OCI-LY7 (cell line): Measurements from ENCODE around the gene HIF1A. TPM values are rescaled to one million over a fixed set of nuclear protein-coding genes. Genes with fewer than 3 reads are reported as not detected.

Experiments used
- BruUV-seq: library from RNA; stranded (reverse); fragments of 400-500 nt; replicated peaks from 2 replicates; lab custom pipeline; 2021; lab: Mats Ljungman, UMichigan
- CTCF ChIA-PET: fragments of 300-600 bp; sonication (Branson Sonifier 250); formaldehyde crosslinking; loops from one replicate; lab custom pipeline; 2022; ENCODE audit warnings: antibody characterized with exemption; ENCODE audit not compliant: unreplicated experiment; lab: Charles Lee
- POLR2A ChIA-PET: fragments of 300-600 bp; sonication (Branson Sonifier 250); formaldehyde crosslinking; loops from one replicate; lab custom pipeline; 2022; ENCODE audit warnings: antibody characterized with exemption; lab: Charles Lee
- DNase-seq: peaks from one replicate; pipeline ENCODE4 v3.0.0-alpha.2; 2015; ENCODE audit warnings: low spot score
- H2AFZ ChIP-seq: fragments of 200-600 bp; sonication (generic), shearing (Covaris generic); 2 replicates; pipeline ENCODE4 v1.6.1; 2014; ENCODE audit warnings: mild to moderate bottlenecking, antibody characterized with exemption, low read length, moderate library complexity
- H3K27ac ChIP-seq: fragments of 200-600 bp; sonication (generic); 2 replicates; pipeline ENCODE4 v1.5.1; 2014; ENCODE audit warnings: mixed run types, low read depth, mild to moderate bottlenecking, moderate library complexity, low read length, inconsistent platforms; ENCODE audit not compliant: poor library complexity, severe bottlenecking
- H3K36me3 ChIP-seq: fragments of 200-600 bp; sonication (generic); 2 replicates; pipeline ENCODE4 v1.6.1; 2014; ENCODE audit warnings: mild to moderate bottlenecking, antibody characterized with exemption, low read length, moderate library complexity, mixed read lengths; ENCODE audit not compliant: insufficient read depth
- H3K4me1 ChIP-seq: fragments of 200-600 bp; sonication (generic); 2 replicates; pipeline ENCODE4 v1.5.1; 2014; ENCODE audit warnings: mild to moderate bottlenecking, low read length; ENCODE audit not compliant: insufficient read depth, poor library complexity, severe bottlenecking
- H3K4me2 ChIP-seq: fragments of 200-600 bp; sonication (generic); 2 replicates; pipeline ENCODE4 v1.6.1; 2014; ENCODE audit warnings: mild to moderate bottlenecking, low read length
- H3K4me3 ChIP-seq: fragments of 200-600 bp; sonication (generic); 2 replicates; pipeline ENCODE4 v1.5.1; 2014; ENCODE audit warnings: mild to moderate bottlenecking, low read depth, low read length; ENCODE audit not compliant: poor library complexity, severe bottlenecking
- H3K79me2 ChIP-seq: fragments of 200-600 bp; sonication (generic); 2 replicates; pipeline ENCODE4 v1.6.1; 2016; ENCODE audit warnings: low read depth, mild to moderate bottlenecking, low read length, moderate library complexity, mixed read lengths; ENCODE audit not compliant: insufficient read depth
- H3K9me2 ChIP-seq: fragments of 200-600 bp; sonication (generic); 2 replicates; pipeline ENCODE4 v1.6.1; 2016; ENCODE audit warnings: mild to moderate bottlenecking, low read length, mixed read lengths; ENCODE audit not compliant: insufficient read depth
- H3K9me3 ChIP-seq: fragments of 200-600 bp; sonication (generic); 2 replicates; pipeline ENCODE4 v1.6.1; 2014; ENCODE audit warnings: mild to moderate bottlenecking, mixed run types, low read length, mixed read lengths
- H4K20me1 ChIP-seq: fragments of 200-600 bp; sonication (generic); 2 replicates; pipeline ENCODE4 v1.6.1; 2014; ENCODE audit warnings: mild to moderate bottlenecking, antibody characterized with exemption, low read length, moderate library complexity, mixed read lengths; ENCODE audit not compliant: insufficient read depth
- CTCF ChIP-seq: fragments of 200-600 bp; sonication (generic); conservative IDR thresholded peaks from 2 replicates; pipeline ENCODE4 v1.5.1; 2014; ENCODE audit warnings: mild to moderate bottlenecking, antibody characterized with exemption, low read length, moderate library complexity, mixed read lengths
- EZH2phosphoT487 ChIP-seq: fragments of 200-600 bp; sonication (generic); IDR thresholded peaks from 2 replicates; pipeline ENCODE4 v1.6.1; 2018; ENCODE audit warnings: low read depth, borderline replicate concordance, mild to moderate bottlenecking, mixed run types, antibody characterized with exemption, low read length, moderate library complexity, mixed read lengths
- intact Hi-C: fragments of 100-400 bp; cut with micrococcal nuclease; formaldehyde crosslinking; loops from one replicate; pipeline ENCODE4 v1.10.0; 2022; ENCODE audit not compliant: unreplicated experiment
- total RNA-seq, 2 experiments: library from RNA; depleted of rRNA in 1 of 2; stranded (reverse); fragments of >200 nt in 1 of 2; shearing (Covaris generic) in 1 of 2; gene quantifications; 2 replicates each; pipeline ENCODE4 v1.2.3, GENCODE V29; 2014 to 2022

HIF1A gene
- total RNA-seq, 2 experiments from 2014 or later, result 71.7 to 88.1 TPM

- POLR2A ChIA-PET, result interaction anchor here (0.6 to 2.4 kb wide), 11 partner anchors 8 to 219 kb away, joined by 3 to 7 read pairs (median 4); no protein-coding TSS in a partner anchor
- peaks cover 12% of the 10 kb centered on the region for H3K79me2 ChIP-seq
- no peak overlapping the region for H3K4me3 ChIP-seq
- peaks cover 2% of the 10 kb centered on the region for H4K20me1 ChIP-seq
- no peak for DNase-seq
- no TSS peak for BruUV-seq
- H3K4me1 ChIP-seq, result peaks cover 20% of the 10 kb centered on the region
- peak overlapping the region; percentile 60 for H2AFZ ChIP-seq
- no peaks in the 10 kb centered on the region for H3K9me2 ChIP-seq
- peaks cover 2% of the 10 kb centered on the region for H3K36me3 ChIP-seq
- TF ChIP-seq EZH2phosphoT487, result no peak
- no peak for TF ChIP-seq CTCF
- intact Hi-C loops, result no loop called here
- no peak overlapping the region for H3K27ac ChIP-seq
- H3K4me2 ChIP-seq, result no peak overlapping the region
- CTCF ChIA-PET, result interaction anchor here (1.0 to 1.5 kb wide), 2 partner anchors 11 to 142 kb away, joined by 3 read pairs; no protein-coding TSS in a partner anchor
- H3K9me3 ChIP-seq, result peaks cover 9% of the 10 kb centered on the region; the same call in 1 of the 2 replicates
These were observed 3.8 kb upstream of the HIF1A start for GRCh38 chr14:61691495-61691894.

- H3K9me3 ChIP-seq, result peaks cover 9% of the 10 kb centered on the region; the same call in 1 of the 2 replicates
- ChIA-PET CTCF (interaction anchor here (1.2 kb wide), 1 partner anchor 217 kb away, joined by 3 read pairs; no protein-coding TSS in a partner anchor), POLR2A (interaction anchor here (0.6 to 3.5 kb wide), 8 partner anchors 14 to 217 kb away, joined by 3 to 27 read pairs (median 4); no protein-coding TSS in a partner anchor)
- H3K4me3 ChIP-seq, result no peak overlapping the region
- H3K9me2 ChIP-seq, result no peaks in the 10 kb centered on the region
- DNase-seq, result no peak
- no peak overlapping the region; the same call in 1 of the 2 replicates for H2AFZ ChIP-seq
- BruUV-seq, result no TSS peak
- H3K27ac ChIP-seq, result no peak overlapping the region
- H3K79me2 ChIP-seq, result peaks cover 37% of the 10 kb centered on the region
- intact Hi-C loops, result loop anchor here (2.0 kb wide), 3 partner anchors 49 to 191 kb away; no protein-coding TSS in a partner anchor
- peak overlapping the region; percentile 67; the same call in 1 of the 2 replicates for H3K4me2 ChIP-seq
- peaks cover 19% of the 10 kb centered on the region for H3K36me3 ChIP-seq
- no peak for TF ChIP-seq CTCF
- TF ChIP-seq EZH2phosphoT487, result no peak
- peaks cover 27% of the 10 kb centered on the region for H4K20me1 ChIP-seq
- peaks cover 27% of the 10 kb centered on the region for H3K4me1 ChIP-seq
These were observed 1.3 kb upstream of the HIF1A start for GRCh38 chr14:61694039-61694438.
